ENCODE data around the gene CDK5R2.

Gene CDK5R2

GRCh38 chr2:218988164-218988563 lies 28.7 kb downstream of the CDK5R2 start:
- TF ChIP-seq CTCF (IDR thresholded peaks at IDR 0.05; ENCODE audit: borderline replicate concordance, extremely low read depth, low read length, poor library complexity, severe bottlenecking) (no peak), EZH2 (IDR thresholded peaks at IDR 0.05; ENCODE audit: borderline replicate concordance, low read depth, low read length, severe bottlenecking) (no peak)
- H3K79me2 ChIP-seq (ENCODE audit: insufficient read depth, low read length), result no peaks in the 10 kb centered on the region
- H3K36me3 ChIP-seq (ENCODE audit: insufficient read depth, low read length), result no peaks in the 10 kb centered on the region
- H3K9ac ChIP-seq (ENCODE audit: low read depth, low read length), result no peak overlapping the region
- peaks cover 26% of the 10 kb centered on the region for H4K20me1 ChIP-seq (ENCODE audit: insufficient read depth, low read length)
- no peak overlapping the region for H2AFZ ChIP-seq (ENCODE audit: low read depth, low read length)
- peaks cover 69% of the 10 kb centered on the region for H3K27me3 ChIP-seq (ENCODE audit: insufficient read depth, low read length, poor library complexity)
- no peaks in the 10 kb centered on the region for H3K9me3 ChIP-seq (ENCODE audit: insufficient read depth, low read length, severe bottlenecking)
- no peak overlapping the region for H3K4me3 ChIP-seq (ENCODE audit: low read depth in 1 of 2, low read length in 2 of 2)
- no peak overlapping the region for H3K4me2 ChIP-seq (ENCODE audit: insufficient read depth, low read length)
- no peaks in the 10 kb centered on the region for H3K4me1 ChIP-seq (ENCODE audit: insufficient read depth, low read length)
- no peak for ATAC-seq (ENCODE audit: insufficient read depth, low read depth)
- H3K27ac ChIP-seq (ENCODE audit: low read length), result no peak overlapping the region
- no peak for DNase-seq

- H3K79me2 ChIP-seq (ENCODE audit: insufficient read depth, low read length), result no peaks in the 10 kb centered on the region
- no peak for ATAC-seq (ENCODE audit: insufficient read depth, low read depth)
- no peak for TF ChIP-seq EZH2 (IDR thresholded peaks at IDR 0.05; ENCODE audit: borderline replicate concordance, low read depth, low read length, severe bottlenecking)
- no peak for TF ChIP-seq CTCF (IDR thresholded peaks at IDR 0.05; ENCODE audit: borderline replicate concordance, extremely low read depth, low read length, poor library complexity, severe bottlenecking)
- H3K27ac ChIP-seq (ENCODE audit: low read length), result no peak overlapping the region
- H3K27me3 ChIP-seq (ENCODE audit: insufficient read depth, low read length, poor library complexity), result peaks cover 64% of the 10 kb centered on the region
- no peak overlapping the region for H3K9ac ChIP-seq (ENCODE audit: low read depth, low read length)
- H3K9me3 ChIP-seq (ENCODE audit: insufficient read depth, low read length, severe bottlenecking), result no peaks in the 10 kb centered on the region
- H3K4me2 ChIP-seq (ENCODE audit: insufficient read depth, low read length), result no peak overlapping the region
- H4K20me1 ChIP-seq (ENCODE audit: insufficient read depth, low read length), result peaks cover 21% of the 10 kb centered on the region
- H3K4me3 ChIP-seq (ENCODE audit: low read depth in 1 of 2, low read length in 2 of 2), result no peak overlapping the region
- no peak overlapping the region for H2AFZ ChIP-seq (ENCODE audit: low read depth, low read length)
- no peaks in the 10 kb centered on the region for H3K4me1 ChIP-seq (ENCODE audit: insufficient read depth, low read length)
- no peaks in the 10 kb centered on the region for H3K36me3 ChIP-seq (ENCODE audit: insufficient read depth, low read length)
- no peak for DNase-seq
Observed at GRCh38 chr2:218988650-218989049, 29.2 kb downstream of the CDK5R2 start.

GRCh38 chr2:218990052-218990451 lies 30.6 kb downstream of the CDK5R2 start:
- Histone ChIP-seq H3K27ac (ENCODE audit: low read length) (no peak overlapping the region), H3K4me3 (ENCODE audit: low read depth in 1 of 2, low read length in 2 of 2) (no peak overlapping the region), H4K20me1 (ENCODE audit: insufficient read depth, low read length) (peaks cover 21% of the 10 kb centered on the region), H3K27me3 (ENCODE audit: insufficient read depth, low read length, poor library complexity) (peaks cover 52% of the 10 kb centered on the region), H3K9me3 (ENCODE audit: insufficient read depth, low read length, severe bottlenecking) (no peaks in the 10 kb centered on the region), H3K4me1 (ENCODE audit: insufficient read depth, low read length) (no peaks in the 10 kb centered on the region), H3K79me2 (ENCODE audit: insufficient read depth, low read length) (no peaks in the 10 kb centered on the region), H3K36me3 (ENCODE audit: insufficient read depth, low read length) (no peaks in the 10 kb centered on the region), H2AFZ (ENCODE audit: low read depth, low read length) (no peak overlapping the region), H3K9ac (ENCODE audit: low read depth, low read length) (no peak overlapping the region), H3K4me2 (ENCODE audit: insufficient read depth, low read length) (no peak overlapping the region)
- ATAC-seq (ENCODE audit: insufficient read depth, low read depth) (no peak), DNase-seq (no peak)
- no peak for TF ChIP-seq EZH2 (IDR thresholded peaks at IDR 0.05; ENCODE audit: borderline replicate concordance, low read depth, low read length, severe bottlenecking)
- no peak for TF ChIP-seq CTCF (IDR thresholded peaks at IDR 0.05; ENCODE audit: borderline replicate concordance, extremely low read depth, low read length, poor library complexity, severe bottlenecking)

- Histone ChIP-seq H3K4me3 (ENCODE audit: low read depth in 1 of 2, low read length in 2 of 2) (no peak overlapping the region), H3K9ac (ENCODE audit: low read depth, low read length) (no peak overlapping the region), H2AFZ (ENCODE audit: low read depth, low read length) (no peak overlapping the region), H4K20me1 (ENCODE audit: insufficient read depth, low read length) (peaks cover 20% of the 10 kb centered on the region), H3K9me3 (ENCODE audit: insufficient read depth, low read length, severe bottlenecking) (no peaks in the 10 kb centered on the region), H3K36me3 (ENCODE audit: insufficient read depth, low read length) (no peaks in the 10 kb centered on the region), H3K4me1 (ENCODE audit: insufficient read depth, low read length) (no peaks in the 10 kb centered on the region), H3K27me3 (ENCODE audit: insufficient read depth, low read length, poor library complexity) (peaks cover 50% of the 10 kb centered on the region), H3K4me2 (ENCODE audit: insufficient read depth, low read length) (no peak overlapping the region), H3K79me2 (ENCODE audit: insufficient read depth, low read length) (no peaks in the 10 kb centered on the region), H3K27ac (ENCODE audit: low read length) (no peak overlapping the region)
- TF ChIP-seq CTCF (IDR thresholded peaks at IDR 0.05; ENCODE audit: borderline replicate concordance, extremely low read depth, low read length, poor library complexity, severe bottlenecking) (no peak), EZH2 (IDR thresholded peaks at IDR 0.05; ENCODE audit: borderline replicate concordance, low read depth, low read length, severe bottlenecking) (no peak)
- no peak for ATAC-seq (ENCODE audit: insufficient read depth, low read depth)
- no peak for DNase-seq
Observed at GRCh38 chr2:218990612-218991011, 31.1 kb downstream of the CDK5R2 start.
